MM.1S (cell line): ENCODE results near the gene LIPG.

Source experiments
- CTCF ChIP-seq: fragments of 300-600 bp; sonication (generic); IDR thresholded peaks from 2 replicates; pipeline ENCODE4 v1.5.1; 2016; ENCODE audit warnings: antibody characterized with exemption, low read length, mixed read lengths
- EZH2 ChIP-seq: fragments of 300-600 bp; sonication (generic); optimal IDR thresholded peaks from 2 replicates; pipeline ENCODE3; 2017; ENCODE audit warnings: low read depth, mild to moderate bottlenecking, antibody characterized with exemption, low read length, mixed read lengths
- EZH2phosphoT487 ChIP-seq: fragments of 300-600 bp; sonication (generic); IDR thresholded peaks from 2 replicates; pipeline ENCODE4 v1.6.1; 2018; ENCODE audit warnings: antibody characterized with exemption, low read length

DNA sequence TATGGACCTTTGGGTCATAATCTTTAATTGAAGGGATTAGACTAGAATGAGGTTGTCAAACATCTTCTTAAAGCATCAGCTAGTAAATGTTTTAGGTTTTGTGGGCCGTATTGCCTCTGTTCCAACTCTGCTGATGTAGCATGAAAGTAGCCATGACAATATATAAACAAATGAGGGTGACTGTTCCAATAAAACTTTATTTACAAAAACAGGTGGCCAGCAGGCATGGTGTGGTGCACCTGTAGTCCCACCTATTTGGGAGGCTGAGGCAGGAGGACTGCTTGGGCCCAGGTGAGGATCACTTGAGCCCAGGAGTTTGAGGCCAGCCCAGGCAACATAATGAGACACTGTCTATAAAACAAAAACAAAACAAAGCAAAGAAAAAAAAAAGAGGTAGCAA, 18.4 kb downstream of the LIPG start:
- TF ChIP-seq EZH2: no peak
- TF ChIP-seq CTCF: no peak
- TF ChIP-seq EZH2phosphoT487: no peak
